PC-9 (cell line): ENCODE data around the gene PIAS4. TPM values are rescaled to one million over a fixed set of nuclear protein-coding genes. Genes with fewer than 3 reads are reported as not detected.

Experiments used
- BruUV-seq: library from RNA; stranded (reverse); fragments of 400-500 nt; replicated peaks from 2 replicates; lab custom pipeline; 2021; lab: Mats Ljungman, UMichigan
- CTCF ChIA-PET: fragments of 300-600 bp; sonication (Branson Sonifier 250); formaldehyde crosslinking; loops from one replicate; lab custom pipeline; 2022; ENCODE audit warnings: antibody characterized with exemption; lab: Charles Lee
- POLR2A ChIA-PET: fragments of 300-600 bp; sonication (Branson Sonifier 250); formaldehyde crosslinking; loops from one replicate; lab custom pipeline; 2022; ENCODE audit warnings: antibody characterized with exemption; ENCODE audit not compliant: unreplicated experiment; lab: Charles Lee
- DNase-seq, 2 experiments: peaks; one replicate each; pipeline versions ENCODE4 v3.0.0 to v3.0.0-alpha.2; 2015 to 2022; ENCODE audit warnings: mixed read lengths in 1 of 2
- H2AFZ ChIP-seq: fragments of 200-600 bp; sonication (generic); 2 replicates; pipeline ENCODE4 v1.8.1; 2017; ENCODE audit warnings: antibody characterized with exemption
- H3F3A ChIP-seq: fragments of 200-600 bp; sonication (generic); 2 replicates; pipeline ENCODE4 v1.8.1; 2017; ENCODE audit warnings: antibody characterized with exemption, mild to moderate bottlenecking, low read depth; ENCODE audit not compliant: insufficient read depth
- H3K27ac ChIP-seq: fragments of 200-600 bp; sonication (generic); 2 replicates; pipeline ENCODE4 v1.6.1; 2016; ENCODE audit warnings: mixed run types
- H3K27me3 ChIP-seq: fragments of 200-600 bp; sonication (generic); 2 replicates; pipeline ENCODE4 v1.6.1; 2016; ENCODE audit warnings: low read depth, mixed run types; ENCODE audit not compliant: insufficient read depth
- H3K36me3 ChIP-seq: fragments of 200-600 bp; sonication (generic); 2 replicates; pipeline ENCODE4 v1.6.1; 2016; ENCODE audit warnings: low read depth, mixed run types
- H3K4me1 ChIP-seq: fragments of 200-600 bp; sonication (generic); replicated peaks from 2 replicates; pipeline ENCODE4 v1.6.1; 2016; ENCODE audit warnings: mixed run types; ENCODE audit not compliant: insufficient read depth
- H3K4me2 ChIP-seq: fragments of 200-600 bp; sonication (generic); 2 replicates; pipeline ENCODE4 v1.6.1; 2017; ENCODE audit warnings: mixed run types
- H3K4me3 ChIP-seq: fragments of 200-600 bp; sonication (generic); 2 replicates; pipeline ENCODE4 v1.6.1; 2016; ENCODE audit warnings: mixed run types
- H3K79me2 ChIP-seq: fragments of 200-600 bp; sonication (generic); 2 replicates; pipeline ENCODE4 v1.6.1; 2017; ENCODE audit warnings: low read depth, mixed run types
- H3K9me2 ChIP-seq: fragments of 200-600 bp; sonication (generic); 2 replicates; pipeline ENCODE4 v1.8.1; 2017; ENCODE audit warnings: mild to moderate bottlenecking; ENCODE audit not compliant: insufficient read depth
- H3K9me3 ChIP-seq: fragments of 200-600 bp; sonication (generic); 2 replicates; pipeline ENCODE4 v1.8.1; 2016; ENCODE audit warnings: low read depth; ENCODE audit not compliant: insufficient read depth
- H4K20me1 ChIP-seq: fragments of 200-600 bp; sonication (generic); 2 replicates; pipeline ENCODE4 v1.8.1; 2017; ENCODE audit not compliant: insufficient read depth
- CTCF ChIP-seq: fragments of 200-600 bp; sonication (generic); conservative IDR thresholded peaks from 2 replicates; pipeline ENCODE4 v1.6.1; 2017; ENCODE audit warnings: mixed run types, antibody characterized with exemption, mild to moderate bottlenecking, moderate library complexity
- EZH2 ChIP-seq: fragments of 200-600 bp; sonication (generic); IDR thresholded peaks from 2 replicates; pipeline ENCODE4 v1.8.0; 2017; ENCODE audit warnings: antibody characterized with exemption, low read depth
- intact Hi-C: fragments of 100-400 bp; cut with micrococcal nuclease; formaldehyde crosslinking; loops from one replicate; pipeline ENCODE4 v1.10.0; 2022; ENCODE audit not compliant: unreplicated experiment
- total RNA-seq: library from RNA; stranded (reverse); gene quantifications from 2 replicates; pipeline ENCODE4 v1.2.3, GENCODE V29; 2021

PIAS4 gene
- total RNA-seq, 1 experiment from 2014 or later = 26.5 TPM

- Histone ChIP-seq H3K4me1 (no peaks in the 10 kb centered on the region), H3K4me2 (no peak overlapping the region), H3K36me3 (no peaks in the 10 kb centered on the region), H4K20me1 (no peaks in the 10 kb centered on the region), H3K27ac (no peak overlapping the region), H3K79me2 (no peaks in the 10 kb centered on the region), H2AFZ (no peak overlapping the region), H3K27me3 (no peaks in the 10 kb centered on the region), H3K9me3 (no peaks in the 10 kb centered on the region), H3F3A (0 out of 2 replicates have a peak, but pooled peaks cover 3% of the 10 kb centered on the region), H3K4me3 (no peak overlapping the region), H3K9me2 (no peaks in the 10 kb centered on the region)
- intact Hi-C loops = no loop called here
- POLR2A ChIA-PET = no interaction called here
- CTCF ChIA-PET = no interaction called here
- BruUV-seq = no TSS peak
- TF ChIP-seq EZH2 = no peak
- DNase-seq = no peak
Observed at GRCh38 chr19:4030552-4030951, 23.0 kb downstream of the PIAS4 start.

GRCh38 chr19:4030981-4031380, 23.4 kb downstream of the PIAS4 start:
- Histone ChIP-seq H3K4me3 (no peak overlapping the region), H3K27me3 (no peaks in the 10 kb centered on the region), H3K79me2 (no peaks in the 10 kb centered on the region), H3F3A (0 out of 2 replicates have a peak, but pooled peaks cover 3% of the 10 kb centered on the region), H4K20me1 (no peaks in the 10 kb centered on the region), H3K27ac (no peak overlapping the region), H3K4me1 (no peaks in the 10 kb centered on the region), H3K9me3 (no peaks in the 10 kb centered on the region), H3K9me2 (no peaks in the 10 kb centered on the region), H3K4me2 (no peak overlapping the region), H2AFZ (no peak overlapping the region), H3K36me3 (no peaks in the 10 kb centered on the region)
- no TSS peak for BruUV-seq
- CTCF ChIA-PET = no interaction called here
- no peak for DNase-seq
- TF ChIP-seq CTCF = no peak
- TF ChIP-seq EZH2 = no peak
- POLR2A ChIA-PET = no interaction called here
- intact Hi-C loops = no loop called here

GRCh38 chr19:4031420-4031819, 23.9 kb downstream of the PIAS4 start:
- DNase-seq = no peak
- H3K27me3 ChIP-seq = no peaks in the 10 kb centered on the region
- no peaks in the 10 kb centered on the region for H3K9me3 ChIP-seq
- H3K36me3 ChIP-seq = no peaks in the 10 kb centered on the region
- peaks cover 3% of the 10 kb centered on the region; the same call in 1 of the 2 replicates for H3F3A ChIP-seq
- H3K9me2 ChIP-seq = no peaks in the 10 kb centered on the region
- no peak overlapping the region for H3K4me3 ChIP-seq
- BruUV-seq = no TSS peak
- no peak overlapping the region for H3K27ac ChIP-seq
- CTCF ChIA-PET = no interaction called here
- no peaks in the 10 kb centered on the region for H4K20me1 ChIP-seq
- H2AFZ ChIP-seq = no peak overlapping the region
- TF ChIP-seq EZH2 (no peak), CTCF (no peak)
- POLR2A ChIA-PET = no interaction called here
- H3K4me1 ChIP-seq = no peaks in the 10 kb centered on the region
- H3K4me2 ChIP-seq = no peak overlapping the region
- no peaks in the 10 kb centered on the region for H3K79me2 ChIP-seq
- intact Hi-C loops = no loop called here

GRCh38 chr19:4032436-4032835, 24.9 kb downstream of the PIAS4 start:
- H3K4me2 ChIP-seq = no peak overlapping the region
- no peak overlapping the region for H3K27ac ChIP-seq
- no peak for TF ChIP-seq EZH2
- no peak for TF ChIP-seq CTCF
- DNase-seq = no peak
- ChIA-PET CTCF (no interaction called here), POLR2A (no interaction called here)
- no peak overlapping the region for H3K4me3 ChIP-seq
- no peak overlapping the region for H2AFZ ChIP-seq
- peaks cover 8% of the 10 kb centered on the region; the same call in 1 of the 2 replicates for H3F3A ChIP-seq
- no peaks in the 10 kb centered on the region for H3K27me3 ChIP-seq
- intact Hi-C loops = no loop called here
- no peaks in the 10 kb centered on the region for H3K9me3 ChIP-seq
- no peaks in the 10 kb centered on the region for H3K36me3 ChIP-seq
- H3K4me1 ChIP-seq = no peaks in the 10 kb centered on the region
- no peaks in the 10 kb centered on the region for H3K79me2 ChIP-seq
- BruUV-seq = no TSS peak
- H3K9me2 ChIP-seq = no peaks in the 10 kb centered on the region
- no peaks in the 10 kb centered on the region for H4K20me1 ChIP-seq
